Transverse colon (tissue), 4 donors: ENCODE results near the gene DLG2. TPM values are rescaled to one million over a fixed set of nuclear protein-coding genes. Genes with fewer than 3 reads are reported as not detected.

Experiments used
- DNase-seq: peaks from one replicate; pipeline ENCODE4 v3.0.0-alpha.2; 2019
- H3K27ac ChIP-seq, 4 donors: fragments of 200-600 bp; sonication (generic); 2 replicates each; pipeline ENCODE4 v1.5.1; 2016 to 2018; ENCODE audit warnings: inconsistent platforms in 4 of 4
- H3K27me3 ChIP-seq: fragments of 200-600 bp; sonication (generic); 2 replicates; pipeline ENCODE4 v1.5.1; 2017; ENCODE audit warnings: inconsistent platforms
- H3K36me3 ChIP-seq, 4 donors: fragments of 200-600 bp; sonication (generic); 2 replicates each; pipeline ENCODE4 v1.5.1; 2017 to 2019; ENCODE audit warnings: inconsistent platforms in 4 of 4
- H3K4me1 ChIP-seq, 4 donors: fragments of 200-600 bp; sonication (generic); 2 replicates each; pipeline ENCODE4 v1.5.1; 2017 to 2020; ENCODE audit warnings: inconsistent platforms in 4 of 4
- H3K4me3 ChIP-seq, 4 donors: fragments of 200-600 bp; sonication (generic); 1 replicate in 1 of 4; 2 replicates in 3 of 4; pipeline versions ENCODE4 v1.5.1 to v1.6.1; 2017 to 2019; ENCODE audit warnings: inconsistent platforms in 4 of 4
- H3K9me3 ChIP-seq, 2 donors: fragments of 200-600 bp; sonication (generic); 2 replicates each; pipeline ENCODE4 v1.5.1; 2017 to 2019; ENCODE audit warnings: inconsistent platforms in 2 of 2
- CTCF ChIP-seq, 5 experiments: fragments of 200-600 bp in 3 of 5; fragments of 450-650 bp in 2 of 5; sonication (generic) in 3 of 5; IDR thresholded peaks; 1 replicate in 2 of 5; 2 replicates in 3 of 5; pipeline ENCODE4 v1.5.1; 2016 to 2017; ENCODE audit warnings: antibody characterized with exemption in 5 of 5, inconsistent platforms in 3 of 5, mild to moderate bottlenecking in 2 of 5, moderate library complexity in 1 of 5
- EP300 ChIP-seq: sonication (generic); formaldehyde crosslinking; IDR thresholded peaks from one replicate; pipeline ENCODE4 v1.6.1; 2017; ENCODE audit warnings: antibody characterized with exemption, low read depth
- POLR2A ChIP-seq: fragments of 450-650 bp; IDR thresholded peaks from one replicate; pipeline ENCODE4 v1.6.1; 2016; ENCODE audit warnings: antibody characterized with exemption, mild to moderate bottlenecking, moderate library complexity
- POLR2AphosphoS5 ChIP-seq, 3 donors: sonication (generic); formaldehyde crosslinking; IDR thresholded peaks; one replicate each; pipeline ENCODE4 v1.6.1; 2016; ENCODE audit warnings: antibody characterized with exemption in 3 of 3
- WGBS, 2 donors: methylation state at CpG; one replicate each; pipeline ENCODE4 v1.1.5; 2018; ENCODE audit warnings: low coverage in 1 of 2; 5-methylcytosine and 5-hydroxymethylcytosine counted together
- in situ Hi-C, 4 donors: fragments of 200-750 bp; cut with MboI; loops; one replicate each; pipeline versions ENCODE4 v1.15.0 to v1.15.1; 2017; ENCODE audit warnings: low sequenced_read_pairs in 3 of 4, low pct_ligation_motif_present in 1 of 4, low pct_unique_long_range_greater_than_20kb in 1 of 4
- intact Hi-C: fragments of 100-400 bp; cut with DNase I; formaldehyde crosslinking; loops from one replicate; pipeline ENCODE4 v1.15.1; 2023; ENCODE audit warnings: low total_unique reads
- total RNA-seq, 4 donors: library from RNA; depleted of rRNA; stranded (reverse); fragments of >200 nt; gene quantifications; one replicate each; pipeline ENCODE4 v1.1.0, GENCODE V29; 2016

The DLG2 gene
- total RNA-seq, 4 donors from 2014 or later = 1.9 to 28.3 (median 3.7) TPM

DNA sequence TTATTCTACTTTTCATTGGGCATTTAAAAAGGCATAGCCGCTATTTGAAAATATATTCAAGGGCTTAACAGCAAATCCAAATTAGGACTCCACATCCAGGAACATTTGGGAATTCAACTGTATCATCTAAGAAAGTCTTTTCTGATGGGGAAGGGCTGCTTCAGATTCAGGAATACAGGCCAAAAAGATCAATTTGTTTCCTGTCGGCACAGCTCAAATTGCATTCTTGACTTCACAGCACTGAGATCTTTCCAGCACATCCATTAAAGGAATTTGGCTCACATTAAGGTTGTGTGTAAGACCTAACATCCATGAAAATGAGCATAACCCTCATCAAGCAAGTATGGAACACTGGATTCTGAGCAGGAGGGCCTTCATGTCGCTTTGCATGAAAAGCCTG lies 1171.5 kb downstream of the DLG2 start:
- intact Hi-C loops (no loop called here), in situ Hi-C loops (no loop called here)
- DNase-seq = no peak
- 78 to 82% methylated on average over 2 to 3 of the region's 3 CpGs for WGBS, 2 donors
- no peak overlapping the region for H3K4me3 ChIP-seq
- H3K4me1 ChIP-seq = no peaks in the 10 kb centered on the region
- H3K27ac ChIP-seq = no peak overlapping the region
- H3K36me3 ChIP-seq = no peaks in the 10 kb centered on the region
- no peak for TF ChIP-seq POLR2AphosphoS5 (IDR thresholded peaks at IDR 0.05)
- TF ChIP-seq EP300 = no peak
- no peak for TF ChIP-seq POLR2A
- no peak for TF ChIP-seq CTCF (IDR thresholded peaks at IDR 0.05)
- no peaks in the 10 kb centered on the region for H3K9me3 ChIP-seq
- H3K27me3 ChIP-seq = no peaks in the 10 kb centered on the region

DNA sequence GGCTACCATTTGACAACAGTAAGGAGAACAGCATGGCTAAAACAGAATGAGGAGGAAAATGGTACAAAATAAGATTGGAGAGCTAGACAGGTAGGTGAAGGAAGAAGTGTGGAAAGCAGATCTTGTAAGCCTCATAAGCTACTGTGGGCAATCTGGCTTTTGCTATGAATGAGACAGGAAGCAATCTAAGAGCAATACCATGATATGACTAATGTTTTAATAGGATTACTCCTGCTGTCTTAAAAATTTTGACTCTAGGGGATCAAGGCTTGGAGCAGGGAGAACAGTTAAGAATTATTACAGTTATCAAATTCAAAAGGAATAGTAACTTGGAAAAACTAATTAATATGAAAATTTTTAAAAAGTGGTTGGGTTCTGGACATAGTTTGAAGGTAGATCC lies 1174.9 kb downstream of the DLG2 start:
- H3K4me1 ChIP-seq = no peaks in the 10 kb centered on the region
- intact Hi-C loops (no loop called here), in situ Hi-C loops (no loop called here)
- H3K9me3 ChIP-seq = no peaks in the 10 kb centered on the region
- H3K4me3 ChIP-seq = no peak overlapping the region
- no peaks in the 10 kb centered on the region for H3K36me3 ChIP-seq
- H3K27me3 ChIP-seq = no peaks in the 10 kb centered on the region
- no peak for DNase-seq
- H3K27ac ChIP-seq = no peak overlapping the region
- TF ChIP-seq POLR2AphosphoS5 (IDR thresholded peaks at IDR 0.05) (no peak), CTCF (IDR thresholded peaks at IDR 0.05) (no peak), POLR2A (no peak), EP300 (no peak)

- intact Hi-C loops = no loop called here
- in situ Hi-C loops = no loop called here
- Histone ChIP-seq H3K4me1 (no peaks in the 10 kb centered on the region), H3K9me3 (no peaks in the 10 kb centered on the region), H3K27me3 (no peaks in the 10 kb centered on the region), H3K36me3 (no peaks in the 10 kb centered on the region), H3K4me3 (no peak overlapping the region), H3K27ac (no peak overlapping the region)
- TF ChIP-seq POLR2AphosphoS5 (IDR thresholded peaks at IDR 0.05) = no peak
- TF ChIP-seq CTCF (IDR thresholded peaks at IDR 0.05) = no peak
- no peak for TF ChIP-seq POLR2A
- no peak for TF ChIP-seq EP300
- no peak for DNase-seq
These were observed 1188.6 kb downstream of the DLG2 start for GRCh38 chr11:84438565-84438964.

- DNase-seq = peak; percentile 6
- 17 to 20% methylated on average over 1 to 21 of the region's 21 CpGs for WGBS, 2 donors
- no peak overlapping the region for H3K4me3 ChIP-seq
- H3K36me3 ChIP-seq = no peaks in the 10 kb centered on the region
- no peaks in the 10 kb centered on the region for H3K9me3 ChIP-seq
- intact Hi-C loops (no loop called here), in situ Hi-C loops (no loop called here)
- H3K27ac ChIP-seq = no peak overlapping the region
- TF ChIP-seq EP300 = no peak
- no peak for TF ChIP-seq POLR2A
- TF ChIP-seq CTCF (IDR thresholded peaks at IDR 0.05) = no peak
- TF ChIP-seq POLR2AphosphoS5 (IDR thresholded peaks at IDR 0.05) = no peak
- H3K4me1 ChIP-seq = no peaks in the 10 kb centered on the region
- H3K27me3 ChIP-seq = no peaks in the 10 kb centered on the region
These were observed 1189.8 kb downstream of the DLG2 start for GRCh38 chr11:84437071-84437980.
